Glutamatergic neuron (in vitro differentiated cells): Measurements from ENCODE around the gene ERCC2. TPM values are rescaled to one million over a fixed set of nuclear protein-coding genes. Genes with fewer than 3 reads are reported as not detected.

Source experiments
- DNase-seq: peaks from one replicate; pipeline ENCODE4 v3.0.0; 2022
- H3K27ac Mint-ChIP-seq: one replicate; pipeline ENCODE4 v1.8.0; 2020; ENCODE audit warnings: mild to moderate bottlenecking, mixed read lengths, inconsistent platforms; ENCODE audit not compliant: unreplicated experiment
- H3K27me3 Mint-ChIP-seq: one replicate; pipeline ENCODE4 v1.8.0; 2020; ENCODE audit warnings: mild to moderate bottlenecking, moderate library complexity, mixed read lengths, inconsistent platforms; ENCODE audit not compliant: unreplicated experiment
- H3K36me3 Mint-ChIP-seq: one replicate; pipeline ENCODE4 v1.8.0; 2020; ENCODE audit warnings: mild to moderate bottlenecking, mixed read lengths, inconsistent platforms; ENCODE audit not compliant: unreplicated experiment
- H3K4me1 Mint-ChIP-seq: one replicate; pipeline ENCODE4 v1.8.0; 2020; ENCODE audit warnings: mild to moderate bottlenecking, low read depth, mixed read lengths, inconsistent platforms; ENCODE audit not compliant: unreplicated experiment
- H3K4me3 Mint-ChIP-seq: one replicate; pipeline ENCODE4 v1.8.0; 2020; ENCODE audit warnings: mild to moderate bottlenecking, mixed read lengths, inconsistent platforms; ENCODE audit not compliant: unreplicated experiment
- H3K9me3 Mint-ChIP-seq: one replicate; pipeline ENCODE4 v1.8.0; 2020; ENCODE audit warnings: mild to moderate bottlenecking, moderate library complexity, mixed read lengths, inconsistent platforms; ENCODE audit not compliant: unreplicated experiment
- CTCF ChIP-seq: fragments of 200-600 bp; sonication (generic); IDR thresholded peaks from one replicate; pipeline ENCODE4 v1.5.0; 2021; ENCODE audit not compliant: partially characterized antibody, unreplicated experiment
- long read RNA-seq: library from polyadenylated mRNA; unstranded; transcript quantifications from one replicate; pipeline ENCODE4 v2.0.0, GENCODE V29; 2020; ENCODE audit not compliant: unreplicated experiment
- total RNA-seq: library from RNA; stranded (reverse); fragmentation: NEBNext Ultra II Directional; extraction: Animal tissue kit (Norgen Biotek cat#: 25700); gene quantifications from one replicate; pipeline ENCODE4 v1.2.1, GENCODE V29; 2021; ENCODE audit not compliant: unreplicated experiment

Gene ERCC2
- total RNA-seq: 52.9 TPM
- long read RNA-seq, partial matches to known transcripts: 4 of 4 reads
- long read RNA-seq, other reads (novel, unspliced or antisense): 0 of 4 reads

GRCh38 chr19:45370410-45371204 is at the start of gene ERCC2:
Gene ERCC2, minus strand, starts transcription at chr19:45370573. Its CDS starts 33 bp downstream, at chr19:45370540.
- Mint-ChIP-seq H3K4me1 (peaks cover 3% of the 10 kb centered on the region), H3K36me3 (no peaks in the 10 kb centered on the region), H3K4me3 (peak within 1 kb of the TSS; percentile 90), H3K9me3 (peaks cover 2% of the 10 kb centered on the region), H3K27ac (peak within 1 kb of the TSS; percentile 94), H3K27me3 (no peaks in the 10 kb centered on the region)
- TF ChIP-seq CTCF: no peak
- peak; percentile 100 for DNase-seq

DNA sequence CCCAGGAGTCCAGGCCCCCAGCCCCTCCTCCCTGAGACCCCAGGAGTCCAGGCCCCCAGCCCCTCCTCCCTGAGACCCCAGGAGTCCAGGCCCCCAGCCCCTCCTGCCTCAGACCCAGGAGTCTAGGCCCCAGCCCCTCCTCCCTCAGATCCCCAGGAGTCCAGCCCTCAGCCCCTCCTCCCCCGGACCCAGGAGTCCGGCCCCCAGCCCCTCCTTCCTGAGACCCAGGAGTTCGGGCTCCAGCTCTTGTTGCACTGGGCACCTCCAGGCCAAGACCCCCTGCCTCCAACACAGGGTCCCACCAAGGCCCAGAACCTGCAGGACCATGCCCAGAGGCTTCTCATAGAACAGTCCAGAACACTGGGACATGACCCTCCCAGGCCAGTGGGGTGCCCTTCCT is 49.5 kb upstream of the ERCC2 start:
- Mint-ChIP-seq H3K4me3 (no peak overlapping the region), H3K27ac (no peak overlapping the region)

GRCh38 chr19:45419396-45419795 is 49.0 kb upstream of the ERCC2 start:
- Mint-ChIP-seq H3K9me3 (peaks cover 6% of the 10 kb centered on the region), H3K4me3 (no peak overlapping the region), H3K27me3 (peaks cover 13% of the 10 kb centered on the region), H3K27ac (no peak overlapping the region), H3K36me3 (no peaks in the 10 kb centered on the region), H3K4me1 (peaks cover 6% of the 10 kb centered on the region)
- no peak for TF ChIP-seq CTCF
- no peak for DNase-seq

More for the DNA sequence above, 49.5 kb upstream of the ERCC2 start:
- peaks cover 6% of the 10 kb centered on the region for H3K9me3 Mint-ChIP-seq
- peaks cover 13% of the 10 kb centered on the region for H3K27me3 Mint-ChIP-seq
- no peak for DNase-seq
- no peak for TF ChIP-seq CTCF
- no peaks in the 10 kb centered on the region for H3K36me3 Mint-ChIP-seq
- H3K4me1 Mint-ChIP-seq: peaks cover 6% of the 10 kb centered on the region

DNA sequence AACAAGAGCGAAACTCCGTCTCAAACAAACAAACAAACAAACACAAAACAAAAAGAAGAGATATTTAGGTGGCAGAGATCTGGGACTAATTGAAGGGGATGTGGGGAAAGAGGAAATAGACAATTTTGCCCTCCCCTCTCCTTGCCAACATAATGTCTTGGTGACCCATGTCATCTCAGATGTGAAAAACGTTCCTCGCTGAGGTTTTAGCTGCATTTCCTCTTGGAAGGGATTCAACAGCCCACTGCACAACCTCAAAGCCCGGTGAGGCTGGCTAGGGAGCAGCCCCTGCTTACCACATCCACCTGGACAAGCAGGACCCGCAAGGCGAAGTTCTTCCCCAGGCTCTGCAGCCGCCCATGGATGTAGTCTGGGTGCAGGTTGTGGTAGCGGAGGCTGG is 48.4 kb upstream of the ERCC2 start:
- peaks cover 6% of the 10 kb centered on the region for H3K9me3 Mint-ChIP-seq
- H3K27me3 Mint-ChIP-seq: peaks cover 12% of the 10 kb centered on the region
- H3K4me3 Mint-ChIP-seq: no peak overlapping the region
- peaks cover 6% of the 10 kb centered on the region for H3K4me1 Mint-ChIP-seq
- no peak for DNase-seq
- no peaks in the 10 kb centered on the region for H3K36me3 Mint-ChIP-seq
- no peak overlapping the region for H3K27ac Mint-ChIP-seq
- TF ChIP-seq CTCF: no peak

GRCh38 chr19:45417151-45417550 is 46.8 kb upstream of the ERCC2 start:
- H3K4me1 Mint-ChIP-seq: no peaks in the 10 kb centered on the region
- TF ChIP-seq CTCF: no peak
- H3K27me3 Mint-ChIP-seq: peaks cover 7% of the 10 kb centered on the region
- no peaks in the 10 kb centered on the region for H3K36me3 Mint-ChIP-seq
- no peak for DNase-seq
- no peak overlapping the region for H3K27ac Mint-ChIP-seq
- no peak overlapping the region for H3K4me3 Mint-ChIP-seq
- H3K9me3 Mint-ChIP-seq: peaks cover 3% of the 10 kb centered on the region
